HFF-Myc (cell line): ENCODE data around the gene FOXP1.

Experiments
- DNase-seq: peaks from one replicate; pipeline ENCODE4 v3.0.0-alpha.2; 2011; ENCODE audit warnings: low read depth; ENCODE audit errors: extremely low read depth
- H3K4me3 ChIP-seq: replicated peaks from 2 replicates; pipeline ENCODE4 v1.5.1; 2011; ENCODE audit warnings: low read depth, mild to moderate bottlenecking, control low read depth, low read length
- CTCF ChIP-seq: IDR thresholded peaks from 2 replicates; pipeline ENCODE4 v1.5.1; 2012; ENCODE audit warnings: mild to moderate bottlenecking, low read depth, low read length, control low read depth; ENCODE audit errors: missing control alignments

Gene FOXP1

DNA sequence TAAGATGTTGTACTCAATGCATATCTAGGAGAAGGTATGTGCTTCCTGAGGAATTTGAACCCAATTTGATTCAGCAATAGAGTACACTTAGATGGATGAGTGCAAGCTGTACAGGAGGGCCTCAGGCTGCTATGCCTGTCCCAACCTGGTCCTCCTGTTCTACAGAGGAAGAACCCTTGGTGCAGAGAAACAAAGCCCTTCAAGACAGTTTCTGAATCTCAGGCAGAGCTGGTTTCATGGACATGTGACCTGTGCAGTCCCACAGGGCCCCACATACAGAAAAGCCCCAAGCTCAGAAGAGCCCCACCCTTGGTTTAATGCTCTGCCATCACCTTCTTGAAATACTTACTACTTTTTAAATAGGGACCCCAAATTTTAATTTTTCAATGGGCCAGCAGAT is 15.3 kb downstream of the FOXP1 start:
- no peak for DNase-seq
- TF ChIP-seq CTCF: no peak

DNA sequence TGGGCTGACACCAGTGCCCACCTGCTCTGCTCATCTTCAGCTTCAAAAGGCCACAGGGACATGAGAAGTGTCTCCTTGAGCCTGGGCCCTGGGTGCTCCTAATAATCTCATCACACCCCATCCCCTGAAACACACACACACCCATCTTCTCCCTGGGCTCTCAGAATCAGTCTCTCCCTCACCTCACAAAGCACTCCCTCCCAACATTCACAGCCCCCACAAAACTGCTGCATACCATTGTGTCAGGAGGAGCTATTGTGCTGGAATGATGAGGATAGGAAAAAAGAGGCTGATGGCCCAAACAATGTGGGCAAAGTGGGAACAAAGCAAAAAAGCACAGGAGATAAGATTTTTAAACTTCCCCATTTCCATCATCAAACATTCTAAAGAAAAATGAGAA is 16.8 kb downstream of the FOXP1 start:
- H3K4me3 ChIP-seq: no peak overlapping the region
- no peak for DNase-seq
- no peak for TF ChIP-seq CTCF

More for the DNA sequence above, 15.3 kb downstream of the FOXP1 start:
- no peak overlapping the region for H3K4me3 ChIP-seq

DNA sequence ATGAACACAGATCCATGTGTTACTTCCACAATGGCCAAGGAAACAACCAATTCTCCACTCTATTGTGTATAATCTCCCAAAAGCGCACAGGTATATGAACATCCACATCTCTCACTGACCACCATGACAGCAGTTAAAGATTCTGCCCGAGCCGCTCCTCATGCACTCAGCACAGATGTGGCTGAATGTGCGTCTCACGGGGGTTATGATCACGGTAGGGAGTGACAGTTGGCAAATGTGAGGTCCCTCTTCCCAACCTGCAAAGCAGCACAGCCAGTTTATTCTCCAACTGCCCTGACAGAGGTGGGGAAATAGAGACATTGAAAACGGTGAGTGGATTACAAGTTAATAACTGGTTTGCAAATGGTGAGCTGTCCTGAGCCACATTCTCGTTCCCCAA is 17.6 kb downstream of the FOXP1 start:
- no peak overlapping the region for H3K4me3 ChIP-seq
- no peak for DNase-seq
- no peak for TF ChIP-seq CTCF

DNA sequence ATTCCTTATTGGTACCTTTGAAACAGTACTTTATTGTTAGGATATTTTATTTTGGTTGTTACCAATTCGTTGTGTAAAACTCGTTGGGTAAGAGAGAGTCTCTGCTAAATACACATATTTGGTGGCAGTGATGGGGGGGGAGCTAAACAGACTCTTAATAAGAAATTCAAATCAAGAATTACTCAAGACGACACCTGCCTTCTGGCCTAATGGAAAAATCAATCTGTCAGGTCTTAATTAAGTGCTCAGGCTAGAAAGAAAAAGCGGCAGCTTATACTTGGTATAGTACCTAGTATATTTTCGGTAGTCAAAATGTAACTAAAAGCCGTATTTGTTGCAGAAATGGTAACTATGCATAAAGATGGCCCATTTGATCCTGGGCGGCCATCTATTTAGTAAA is 18.2 kb downstream of the FOXP1 start:
- no peak for DNase-seq
- no peak for TF ChIP-seq CTCF
- no peak overlapping the region for H3K4me3 ChIP-seq

DNA sequence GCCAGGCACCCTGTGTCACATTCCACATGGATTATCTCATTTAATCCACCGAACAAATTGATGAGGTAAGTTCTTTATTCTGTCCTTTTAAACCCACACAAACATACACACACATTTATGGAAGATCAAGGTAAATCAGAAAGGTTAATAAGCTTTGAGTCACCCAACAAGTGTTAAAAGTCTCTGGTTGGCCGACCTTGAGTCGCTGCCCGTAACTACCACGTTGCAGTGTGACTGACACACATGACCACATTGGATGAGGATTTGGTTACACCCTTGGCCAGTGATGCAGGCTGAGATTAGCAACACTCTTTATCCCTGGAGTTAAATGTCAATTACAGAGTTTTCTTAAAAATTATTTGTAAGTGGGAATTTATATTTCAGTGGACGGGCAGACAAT is 19.2 kb downstream of the FOXP1 start:
- no peak for TF ChIP-seq CTCF
- H3K4me3 ChIP-seq: no peak overlapping the region

DNA sequence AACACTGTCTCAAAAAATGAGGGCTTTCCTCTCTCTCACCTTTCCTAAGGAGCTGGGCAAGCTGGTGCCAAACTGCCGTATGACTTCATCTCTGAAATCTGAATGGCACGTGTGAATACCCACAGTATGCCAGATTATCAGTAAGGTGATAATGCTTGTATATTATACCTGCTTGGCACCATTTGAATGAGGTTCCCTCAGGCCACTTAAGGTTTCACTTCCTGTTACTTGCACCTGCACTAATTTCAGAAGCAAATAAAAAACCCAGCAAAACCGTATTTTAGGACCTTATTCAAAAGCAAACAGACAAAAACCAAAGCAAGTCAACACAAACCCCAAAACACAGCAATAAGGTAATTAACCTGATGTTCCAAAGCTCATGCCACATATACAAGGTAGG is 19.7 kb downstream of the FOXP1 start:
- DNase-seq: no peak
- no peak overlapping the region for H3K4me3 ChIP-seq
- TF ChIP-seq CTCF: no peak

More for the DNA sequence above, 19.2 kb downstream of the FOXP1 start:
- DNase-seq: no peak

- no peak overlapping the region for H3K4me3 ChIP-seq
- DNase-seq: no peak
- TF ChIP-seq CTCF: no peak
These were observed 20.6 kb downstream of the FOXP1 start for GRCh38 chr3:71562938-71563337.
